Measurements from ENCODE around the gene ERP44.
"Not testable (repeated sequence)": the region's sequence is repeated elsewhere in the genome, so short reads cannot be mapped to it uniquely, and the experiment has no call there.

The ERP44 gene

DNA sequence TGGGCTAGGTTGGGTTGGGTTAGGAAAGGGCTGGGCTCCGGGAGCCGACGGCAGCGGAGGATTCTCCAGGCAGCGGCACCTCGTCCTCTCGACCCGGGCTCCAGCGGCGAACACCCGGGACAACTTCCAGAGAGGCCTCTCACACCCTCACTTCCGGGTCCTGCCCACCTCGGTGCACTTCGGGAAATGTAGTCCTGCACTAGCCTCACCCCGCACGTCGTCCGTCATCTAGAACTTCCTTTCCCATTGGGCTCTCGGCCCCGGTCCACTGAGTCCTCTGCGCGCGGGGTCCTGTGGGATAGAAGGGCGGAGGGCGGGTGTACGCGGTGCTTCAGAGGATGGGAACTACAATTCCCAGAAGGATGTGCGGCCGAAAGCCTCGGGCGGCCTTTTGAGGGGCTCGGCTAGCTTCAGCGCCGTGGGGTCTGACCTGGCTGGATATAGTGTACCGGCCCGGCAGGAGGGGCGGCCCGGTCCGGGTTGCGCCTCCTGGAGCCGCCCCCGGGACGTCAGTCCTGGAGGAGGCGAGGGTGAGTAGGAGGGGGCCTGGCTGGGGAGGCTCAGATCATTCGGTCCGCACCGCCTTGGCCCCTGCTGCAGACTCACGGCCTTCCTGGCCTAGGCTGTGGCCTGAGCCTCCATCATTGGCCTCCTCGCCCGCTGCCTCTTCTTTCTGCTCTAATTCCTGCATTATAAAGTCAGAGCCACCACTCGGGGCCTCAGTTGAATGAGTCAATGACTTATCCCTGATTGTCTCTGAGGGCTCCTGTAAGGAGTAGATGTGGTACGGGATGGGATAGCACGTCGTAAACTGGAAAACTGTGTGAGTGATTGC lies at the start of gene ERP44, which contains the start of gene INVS:
Gene ERP44, minus strand, starts transcription at position 114 of the 835 bp plus-strand sequence. CDS start 160 bp downstream, outside the sequence.
Gene INVS, plus strand, starts transcription at position 357 of the 835 bp plus-strand sequence. CDS start 5,279 bp downstream, outside the sequence.
- TF ChIP-seq, protein P1, sequence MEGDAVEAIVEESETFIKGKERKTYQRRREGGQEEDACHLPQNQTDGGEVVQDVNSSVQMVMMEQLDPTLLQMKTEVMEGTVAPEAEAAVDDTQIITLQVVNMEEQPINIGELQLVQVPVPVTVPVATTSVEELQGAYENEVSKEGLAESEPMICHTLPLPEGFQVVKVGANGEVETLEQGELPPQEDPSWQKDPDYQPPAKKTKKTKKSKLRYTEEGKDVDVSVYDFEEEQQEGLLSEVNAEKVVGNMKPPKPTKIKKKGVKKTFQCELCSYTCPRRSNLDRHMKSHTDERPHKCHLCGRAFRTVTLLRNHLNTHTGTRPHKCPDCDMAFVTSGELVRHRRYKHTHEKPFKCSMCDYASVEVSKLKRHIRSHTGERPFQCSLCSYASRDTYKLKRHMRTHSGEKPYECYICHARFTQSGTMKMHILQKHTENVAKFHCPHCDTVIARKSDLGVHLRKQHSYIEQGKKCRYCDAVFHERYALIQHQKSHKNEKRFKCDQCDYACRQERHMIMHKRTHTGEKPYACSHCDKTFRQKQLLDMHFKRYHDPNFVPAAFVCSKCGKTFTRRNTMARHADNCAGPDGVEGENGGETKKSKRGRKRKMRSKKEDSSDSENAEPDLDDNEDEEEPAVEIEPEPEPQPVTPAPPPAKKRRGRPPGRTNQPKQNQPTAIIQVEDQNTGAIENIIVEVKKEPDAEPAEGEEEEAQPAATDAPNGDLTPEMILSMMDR (IDR thresholded peaks at IDR 0.05; ENCODE audit: control insufficient read depth, extremely low read depth, insufficient read depth), result no peak
- H3K4me3 ChIP-seq (ENCODE audit: low read depth, low read length), result peak within 1 kb of the TSS; percentile 92
- DNase-seq (ENCODE audit: low read depth), result peak; percentile 98

DNA sequence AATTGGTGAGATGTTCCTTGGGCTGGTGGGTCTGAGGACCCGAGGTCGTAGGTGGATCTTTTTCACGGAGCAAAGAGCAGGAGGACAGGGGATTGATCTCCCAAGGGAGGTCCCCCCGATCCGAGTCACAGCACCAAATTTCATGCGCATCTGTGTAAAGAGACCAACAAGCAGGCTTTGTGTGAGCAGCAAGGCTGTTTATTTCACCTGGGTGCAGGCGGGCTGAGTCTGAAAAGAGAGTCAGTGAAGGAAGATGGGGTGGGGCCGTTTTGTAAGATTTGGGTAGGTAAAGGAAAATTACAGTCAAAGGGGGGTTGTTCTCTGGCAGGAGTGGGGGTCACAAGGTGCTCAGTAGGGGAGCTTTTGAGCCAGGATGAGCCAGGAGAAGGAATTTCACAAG lies 47.2 kb upstream of the ERP44 start:
- not testable (repeated sequence) for DNase-seq (ENCODE audit: low read depth); H3K4me3 ChIP-seq (ENCODE audit: low read depth, low read length)

DNA sequence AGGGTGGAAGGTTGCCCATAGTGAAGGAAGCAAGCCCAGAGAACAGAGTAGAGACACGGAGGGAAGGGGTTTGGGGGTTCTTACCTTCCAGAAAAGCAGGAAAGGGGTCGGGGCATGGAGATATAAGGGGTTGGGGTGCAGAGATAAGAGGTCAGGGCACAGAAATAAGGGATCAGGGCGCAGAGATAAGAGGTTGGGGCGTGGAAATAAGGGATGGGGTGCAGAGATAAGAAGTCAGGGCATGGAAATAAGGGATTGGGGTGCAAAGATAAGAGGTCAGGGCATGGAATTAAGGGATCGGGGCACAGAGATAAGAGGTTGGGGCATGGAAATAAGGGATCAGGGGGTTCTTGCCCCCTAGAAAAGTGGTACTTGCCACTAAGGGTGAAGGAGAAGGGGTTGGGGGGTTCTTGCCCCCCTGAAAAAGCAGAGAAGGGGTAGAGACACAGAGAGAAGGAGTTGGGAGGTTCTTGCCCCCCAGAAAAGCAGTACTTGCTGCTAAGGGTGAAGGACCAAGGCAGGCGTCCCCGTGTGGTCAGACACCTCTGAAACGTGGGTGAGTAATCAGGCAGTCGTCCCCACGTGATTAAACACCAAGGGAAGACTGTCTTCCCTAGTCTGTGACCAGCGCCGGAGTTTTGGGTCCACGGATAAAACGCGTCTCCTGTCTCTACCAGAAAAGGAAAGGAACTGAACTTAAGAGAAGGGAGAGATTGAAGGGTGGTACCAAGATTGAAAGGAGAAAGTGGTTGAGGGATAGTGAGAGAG lies 46.6 kb upstream of the ERP44 start:
- H3K4me3 ChIP-seq (ENCODE audit: low read depth, low read length); DNase-seq (ENCODE audit: low read depth): not testable (repeated sequence)

DNA sequence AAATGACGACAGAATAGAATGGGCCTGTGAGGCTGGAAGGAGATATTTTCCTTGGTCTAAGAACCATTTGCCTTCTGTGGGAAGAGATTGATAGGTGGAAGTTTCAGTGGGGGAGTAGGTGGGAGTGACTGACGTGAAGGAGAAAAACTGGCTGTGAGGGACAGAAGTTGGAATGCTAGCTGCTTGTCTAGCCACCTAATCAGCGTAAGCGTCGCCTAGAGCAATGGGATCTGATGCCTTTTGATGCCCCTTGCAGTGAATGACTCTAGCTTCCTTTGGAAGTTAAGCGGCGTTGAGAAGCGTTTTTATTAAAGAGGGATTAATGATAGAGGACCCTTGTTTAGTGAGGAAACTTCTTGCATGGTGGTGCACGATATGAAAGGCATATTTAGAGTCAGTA lies 43.1 kb upstream of the ERP44 start:
- not testable (repeated sequence) for H3K4me3 ChIP-seq (ENCODE audit: low read depth, low read length); DNase-seq (ENCODE audit: low read depth)

DNA sequence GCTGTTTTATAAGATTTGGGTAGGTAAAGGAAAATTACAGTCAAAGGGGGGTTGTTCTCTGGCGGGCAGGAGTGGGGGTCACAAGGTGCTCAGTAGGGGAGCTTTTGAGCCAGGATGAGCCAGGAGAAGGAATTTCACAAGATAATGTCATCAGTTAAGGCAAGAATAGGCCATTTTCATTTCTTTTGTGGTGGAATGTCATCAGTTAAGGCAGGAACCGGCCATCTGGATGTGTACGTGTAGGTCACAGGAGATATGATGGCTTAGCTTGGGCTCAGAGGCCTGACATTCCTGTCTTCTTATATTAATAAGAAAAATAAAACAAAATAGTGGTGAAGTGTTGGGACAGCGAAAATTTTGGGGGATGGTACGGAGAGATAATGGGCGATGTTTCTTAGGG lies 41.5 kb upstream of the ERP44 start:
- not testable (repeated sequence) for DNase-seq (ENCODE audit: low read depth)

DNA sequence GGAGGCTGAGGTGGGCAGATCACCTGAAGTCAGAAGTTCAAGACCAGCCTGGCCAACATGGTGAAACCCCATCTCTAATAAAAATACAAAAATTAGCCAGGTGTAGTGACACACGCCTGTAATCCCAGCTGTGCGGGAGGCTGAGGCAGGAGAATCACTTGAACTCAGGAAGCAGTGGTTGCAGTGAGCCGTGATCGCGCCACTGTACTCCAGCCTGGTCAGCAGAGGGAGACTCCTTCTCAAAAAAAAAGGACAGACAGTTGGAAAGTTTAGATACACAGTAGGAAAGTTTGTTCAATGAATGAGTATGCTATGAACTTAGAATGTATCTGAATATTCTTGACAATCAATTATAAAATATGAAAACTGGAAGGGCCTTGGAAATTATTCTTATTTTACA lies 38.0 kb upstream of the ERP44 start:
- TF ChIP-seq, protein P1 (IDR thresholded peaks at IDR 0.05; ENCODE audit: control insufficient read depth, extremely low read depth, insufficient read depth), result peak; percentile 38; the same call in 1 of the 2 replicates
- not testable (repeated sequence) for H3K4me3 ChIP-seq (ENCODE audit: low read depth, low read length); DNase-seq (ENCODE audit: low read depth)

More for the DNA sequence above, 41.5 kb upstream of the ERP44 start:
- not testable (repeated sequence) for H3K4me3 ChIP-seq (ENCODE audit: low read depth, low read length)

DNA sequence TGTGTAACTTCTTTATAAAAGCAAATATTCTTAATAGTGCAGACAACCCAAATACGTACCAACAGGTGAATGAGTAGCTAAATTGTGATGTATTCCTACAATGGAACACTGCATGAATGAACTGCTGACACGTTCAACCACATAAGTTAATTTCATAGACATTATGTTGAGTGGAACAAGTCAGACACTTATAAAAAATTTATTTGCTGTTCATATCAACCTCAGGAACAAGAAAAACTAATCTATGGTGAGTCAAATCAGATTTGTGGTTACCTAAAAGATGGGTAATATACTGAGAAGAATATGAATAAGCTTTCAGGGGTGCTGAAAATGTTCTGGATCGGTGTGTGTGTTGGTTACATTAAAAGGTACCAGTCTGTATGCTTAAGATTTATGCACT lies 35.9 kb upstream of the ERP44 start:
- TF ChIP-seq, protein P1 (IDR thresholded peaks at IDR 0.05; ENCODE audit: control insufficient read depth, extremely low read depth, insufficient read depth), result no peak
- no peak overlapping the region for H3K4me3 ChIP-seq (ENCODE audit: low read depth, low read length)
- no peak for DNase-seq (ENCODE audit: low read depth)

DNA sequence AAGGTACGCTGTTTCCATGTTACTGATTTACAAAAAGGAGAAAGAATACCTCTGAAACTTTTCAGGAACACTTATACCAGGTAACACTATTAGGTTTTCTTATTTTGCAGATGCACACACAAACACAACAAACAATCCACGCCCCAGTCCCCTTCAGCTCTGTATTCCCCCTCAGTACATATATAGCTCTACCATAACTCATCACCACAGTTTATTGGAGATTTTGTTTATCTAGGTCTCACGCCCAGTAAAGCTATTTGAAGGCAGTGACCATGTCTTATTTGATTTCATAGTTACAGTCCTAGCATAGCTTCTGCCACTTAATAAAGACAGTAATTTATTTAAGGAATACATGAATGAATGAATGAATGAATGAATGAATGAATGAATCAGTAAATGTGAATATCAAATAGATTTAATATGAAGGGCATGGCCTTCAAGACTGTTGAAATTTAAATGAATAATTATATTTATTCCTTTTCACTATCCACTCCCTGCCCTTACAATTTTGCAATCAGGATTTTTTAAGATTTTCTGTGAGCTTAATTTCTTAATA lies 33.2 kb upstream of the ERP44 start:
- TF ChIP-seq, protein P1 (IDR thresholded peaks at IDR 0.05; ENCODE audit: control insufficient read depth, extremely low read depth, insufficient read depth), result no peak
- peak; percentile 38 for DNase-seq (ENCODE audit: low read depth)
- H3K4me3 ChIP-seq (ENCODE audit: low read depth, low read length), result no peak overlapping the region

All from LNCaP clone FGC (cell line).